Activated CD4-positive, alpha-beta T cell treated with anti-CD3 and anti-CD28 coated beads for 36 hours (primary cell): ENCODE data around the gene ZNF81. TPM values are rescaled to one million over a fixed set of nuclear protein-coding genes. Genes with fewer than 3 reads are reported as not detected.

Experiments
- total RNA-seq, 2 experiments: library from RNA; stranded (reverse); gene quantifications; one replicate each; pipeline ENCODE4 v1.2.3, GENCODE V29; 2021

Gene ZNF81
- total RNA-seq, 2 experiments from 2014 or later = 5.3 to 6.4 TPM

Other genes with a start within 250 kb of the ZNF81 start
- under 1 TPM; 0.82 to 0.98 TPM for gene SYN1, start 217.0 kb upstream of the ZNF81 start, total RNA-seq
- gene CFP, start 207.0 kb upstream of the ZNF81 start, total RNA-seq = 1 to 10 TPM; 2.4 to 4.7 TPM
- 100 to 1,000 TPM in 1 of 2 experiments, 10 to 100 TPM in 1; 96.8 to 117 TPM for gene ELK1, start 186.3 kb upstream of the ZNF81 start, total RNA-seq
- gene UXT, start 177.7 kb upstream of the ZNF81 start, total RNA-seq = 100 to 1,000 TPM; 195 to 210 TPM
- 1 to 10 TPM; 8.0 to 9.3 TPM for gene ZNF182, start 167.1 kb downstream of the ZNF81 start, total RNA-seq
- gene SPACA5, start 170.1 kb downstream of the ZNF81 start, total RNA-seq = not detected
- gene ZNF630, start 234.7 kb downstream of the ZNF81 start, total RNA-seq = 1 to 10 TPM; 1.7 to 1.8 TPM